ENCODE measurements around the gene BIN2. TPM values are rescaled to one million over a fixed set of nuclear protein-coding genes. Genes with fewer than 3 reads are reported as not detected.

The BIN2 gene
- total RNA-seq, 1 donor from 2014 or later = not detected

DNA sequence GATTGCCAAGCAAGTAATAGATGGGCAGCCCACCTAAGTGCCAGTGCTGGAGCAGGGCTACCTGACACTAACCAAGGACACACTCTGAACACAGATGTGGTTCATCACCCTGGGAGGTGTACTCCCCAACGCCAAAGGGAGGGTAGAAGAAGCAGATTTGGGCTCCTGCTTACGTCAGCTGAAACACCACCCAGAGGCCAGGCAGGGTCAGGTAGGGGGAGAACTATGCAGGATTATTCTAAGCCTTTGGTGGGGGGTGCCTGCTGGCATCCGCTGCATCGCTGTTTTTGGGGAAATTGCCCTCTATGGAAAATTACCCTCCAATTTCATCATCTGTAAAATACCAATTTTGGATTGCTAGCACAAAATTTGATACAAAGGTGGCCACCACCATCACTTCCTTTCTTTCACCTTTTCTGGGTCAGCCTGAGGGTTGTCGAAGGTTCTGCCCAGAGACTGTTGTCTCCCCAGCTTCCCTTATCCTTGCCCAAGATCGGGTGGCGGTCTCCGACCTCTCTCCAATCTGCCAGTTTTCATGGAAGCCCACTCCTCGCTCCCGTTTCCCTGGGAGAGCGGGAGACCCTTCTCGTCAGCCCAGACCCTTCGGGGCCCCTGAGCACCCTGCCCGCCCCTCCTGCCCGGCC lies 535 bp downstream of the BIN2 start:
- peaks cover 20% of the 10 kb centered on the region for H3K4me1 Mint-ChIP-seq (ENCODE audit: unreplicated experiment)
- no peaks in the 10 kb centered on the region for H3K9me3 Mint-ChIP-seq (ENCODE audit: unreplicated experiment)
- no peak overlapping the region for H3K4me3 Mint-ChIP-seq (ENCODE audit: unreplicated experiment)
- H3K36me3 Mint-ChIP-seq (ENCODE audit: low read depth, unreplicated experiment) = no peaks in the 10 kb centered on the region
- H3K27ac Mint-ChIP-seq (ENCODE audit: unreplicated experiment) = no peak overlapping the region
- no peak for DNase-seq (ENCODE audit: low spot score)
- H3K27me3 Mint-ChIP-seq (ENCODE audit: unreplicated experiment) = peaks cover 5% of the 10 kb centered on the region
- TF ChIP-seq, protein P1, sequence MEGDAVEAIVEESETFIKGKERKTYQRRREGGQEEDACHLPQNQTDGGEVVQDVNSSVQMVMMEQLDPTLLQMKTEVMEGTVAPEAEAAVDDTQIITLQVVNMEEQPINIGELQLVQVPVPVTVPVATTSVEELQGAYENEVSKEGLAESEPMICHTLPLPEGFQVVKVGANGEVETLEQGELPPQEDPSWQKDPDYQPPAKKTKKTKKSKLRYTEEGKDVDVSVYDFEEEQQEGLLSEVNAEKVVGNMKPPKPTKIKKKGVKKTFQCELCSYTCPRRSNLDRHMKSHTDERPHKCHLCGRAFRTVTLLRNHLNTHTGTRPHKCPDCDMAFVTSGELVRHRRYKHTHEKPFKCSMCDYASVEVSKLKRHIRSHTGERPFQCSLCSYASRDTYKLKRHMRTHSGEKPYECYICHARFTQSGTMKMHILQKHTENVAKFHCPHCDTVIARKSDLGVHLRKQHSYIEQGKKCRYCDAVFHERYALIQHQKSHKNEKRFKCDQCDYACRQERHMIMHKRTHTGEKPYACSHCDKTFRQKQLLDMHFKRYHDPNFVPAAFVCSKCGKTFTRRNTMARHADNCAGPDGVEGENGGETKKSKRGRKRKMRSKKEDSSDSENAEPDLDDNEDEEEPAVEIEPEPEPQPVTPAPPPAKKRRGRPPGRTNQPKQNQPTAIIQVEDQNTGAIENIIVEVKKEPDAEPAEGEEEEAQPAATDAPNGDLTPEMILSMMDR (IDR thresholded peaks at IDR 0.05; ENCODE audit: unreplicated experiment) = no peak

GRCh38 chr12:51322452-51322851 lies 1.5 kb downstream of the BIN2 start:
- Mint-ChIP-seq H3K9me3 (ENCODE audit: unreplicated experiment) (no peaks in the 10 kb centered on the region), H3K36me3 (ENCODE audit: low read depth, unreplicated experiment) (no peaks in the 10 kb centered on the region), H3K27ac (ENCODE audit: unreplicated experiment) (no peak overlapping the region), H3K4me3 (ENCODE audit: unreplicated experiment) (no peak overlapping the region), H3K4me1 (ENCODE audit: unreplicated experiment) (peaks cover 20% of the 10 kb centered on the region), H3K27me3 (ENCODE audit: unreplicated experiment) (peaks cover 2% of the 10 kb centered on the region)
- no peak for DNase-seq (ENCODE audit: low spot score)
- TF ChIP-seq, protein P1 (IDR thresholded peaks at IDR 0.05; ENCODE audit: unreplicated experiment) = no peak

GRCh38 chr12:51321882-51322281 lies 2.1 kb downstream of the BIN2 start:
- H3K4me1 Mint-ChIP-seq (ENCODE audit: unreplicated experiment) = peaks cover 16% of the 10 kb centered on the region
- TF ChIP-seq, protein P1 (IDR thresholded peaks at IDR 0.05; ENCODE audit: unreplicated experiment) = no peak
- H3K27me3 Mint-ChIP-seq (ENCODE audit: unreplicated experiment) = peaks cover under 1% of the 10 kb centered on the region
- H3K36me3 Mint-ChIP-seq (ENCODE audit: low read depth, unreplicated experiment) = no peaks in the 10 kb centered on the region
- H3K4me3 Mint-ChIP-seq (ENCODE audit: unreplicated experiment) = no peak overlapping the region
- H3K9me3 Mint-ChIP-seq (ENCODE audit: unreplicated experiment) = no peaks in the 10 kb centered on the region
- no peak overlapping the region for H3K27ac Mint-ChIP-seq (ENCODE audit: unreplicated experiment)
- no peak for DNase-seq (ENCODE audit: low spot score)

DNA sequence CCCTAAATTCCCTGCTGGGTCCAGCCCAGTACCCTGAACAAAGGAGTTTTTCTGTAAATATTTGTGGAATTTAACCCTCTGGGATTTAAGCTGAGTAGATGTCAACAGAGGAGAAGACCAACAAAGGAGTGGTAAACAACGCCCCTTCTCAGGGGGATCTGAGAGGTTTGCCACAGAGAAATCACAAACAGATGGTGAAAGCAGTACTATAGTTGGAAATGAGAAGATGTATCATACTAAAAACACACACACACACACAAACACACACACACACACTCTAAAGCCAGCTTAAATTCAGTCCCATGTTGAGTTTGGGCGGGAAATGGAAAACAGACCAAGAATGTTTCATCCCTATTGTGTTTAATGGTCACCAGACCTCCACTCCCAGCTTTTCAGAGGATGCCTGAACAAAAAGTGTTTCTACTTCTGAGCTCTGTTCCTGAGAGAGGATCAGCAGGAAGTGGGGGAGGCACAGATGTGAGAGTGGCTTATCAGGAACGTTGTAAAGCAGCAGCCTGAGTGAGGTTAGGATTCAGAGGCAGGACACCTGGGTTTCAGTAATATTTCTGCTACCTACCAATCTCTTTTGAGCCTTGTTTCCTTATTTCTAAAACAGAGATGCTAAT lies 3.2 kb downstream of the BIN2 start:
- no peaks in the 10 kb centered on the region for H3K9me3 Mint-ChIP-seq (ENCODE audit: unreplicated experiment)
- peaks cover 12% of the 10 kb centered on the region for H3K4me1 Mint-ChIP-seq (ENCODE audit: unreplicated experiment)
- no peak overlapping the region for H3K4me3 Mint-ChIP-seq (ENCODE audit: unreplicated experiment)
- TF ChIP-seq, protein P1 (IDR thresholded peaks at IDR 0.05; ENCODE audit: unreplicated experiment) = no peak
- peak; percentile 12 for DNase-seq (ENCODE audit: low spot score)
- H3K27me3 Mint-ChIP-seq (ENCODE audit: unreplicated experiment) = no peaks in the 10 kb centered on the region
- no peaks in the 10 kb centered on the region for H3K36me3 Mint-ChIP-seq (ENCODE audit: low read depth, unreplicated experiment)
- H3K27ac Mint-ChIP-seq (ENCODE audit: unreplicated experiment) = peak overlapping the region; percentile 94

DNA sequence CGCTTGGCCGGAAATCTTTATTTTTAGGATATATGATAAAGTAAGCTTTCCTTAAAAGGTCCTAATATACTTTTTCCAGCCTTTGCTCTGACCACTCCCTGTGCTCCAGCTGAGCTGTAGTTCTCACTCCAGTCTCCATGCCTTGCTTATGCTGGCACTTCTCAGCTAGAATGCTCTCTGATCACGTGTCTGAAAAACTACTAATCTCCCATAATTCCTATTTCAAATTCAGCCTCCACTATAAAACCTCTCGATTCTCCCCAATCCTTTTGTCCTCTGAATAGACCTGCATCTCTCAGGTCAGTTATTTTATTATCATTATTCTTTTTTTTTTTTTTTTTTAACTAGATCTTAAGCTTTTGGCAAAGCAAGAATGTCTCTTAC lies 3.7 kb downstream of the BIN2 start:
- Mint-ChIP-seq H3K9me3 (ENCODE audit: unreplicated experiment) (no peaks in the 10 kb centered on the region), H3K27me3 (ENCODE audit: unreplicated experiment) (no peaks in the 10 kb centered on the region), H3K36me3 (ENCODE audit: low read depth, unreplicated experiment) (no peaks in the 10 kb centered on the region), H3K27ac (ENCODE audit: unreplicated experiment) (peak overlapping the region; percentile 94), H3K4me3 (ENCODE audit: unreplicated experiment) (no peak overlapping the region), H3K4me1 (ENCODE audit: unreplicated experiment) (peaks cover 12% of the 10 kb centered on the region)
- TF ChIP-seq, protein P1 (IDR thresholded peaks at IDR 0.05; ENCODE audit: unreplicated experiment) = no peak
- no peak for DNase-seq (ENCODE audit: low spot score)
